ENCODE results near the gene SEC14L1. TPM values are rescaled to one million over a fixed set of nuclear protein-coding genes. Genes with fewer than 3 reads are reported as not detected.

Gene SEC14L1
- total and polyA plus RNA-seq, 2 of the 8 experiments (the other 6 are each of a cell fraction or from before 2014, with no cell fraction given) = 27.2 to 74.4 TPM

DNA sequence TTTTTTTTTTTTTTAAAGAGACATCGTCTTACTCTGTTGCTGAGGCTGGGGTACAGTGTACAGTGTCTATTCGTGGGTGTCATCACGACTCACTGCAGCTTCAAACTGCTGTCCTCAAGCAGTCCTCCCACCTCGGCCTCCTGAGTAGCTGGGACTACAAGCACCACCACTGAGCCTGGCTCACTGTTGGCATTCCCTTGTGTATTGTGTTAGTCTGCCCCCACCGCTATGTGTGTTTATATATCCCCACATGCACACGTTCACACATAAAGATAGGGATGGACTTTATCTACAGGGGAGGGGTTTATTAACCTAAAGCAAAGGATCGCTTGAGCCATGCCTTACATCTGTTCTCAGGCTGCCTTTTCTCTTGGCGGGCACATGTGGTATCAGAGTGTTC, 63.8 kb downstream of the SEC14L1 start (continued):
- TF ChIP-seq, protein P1, sequence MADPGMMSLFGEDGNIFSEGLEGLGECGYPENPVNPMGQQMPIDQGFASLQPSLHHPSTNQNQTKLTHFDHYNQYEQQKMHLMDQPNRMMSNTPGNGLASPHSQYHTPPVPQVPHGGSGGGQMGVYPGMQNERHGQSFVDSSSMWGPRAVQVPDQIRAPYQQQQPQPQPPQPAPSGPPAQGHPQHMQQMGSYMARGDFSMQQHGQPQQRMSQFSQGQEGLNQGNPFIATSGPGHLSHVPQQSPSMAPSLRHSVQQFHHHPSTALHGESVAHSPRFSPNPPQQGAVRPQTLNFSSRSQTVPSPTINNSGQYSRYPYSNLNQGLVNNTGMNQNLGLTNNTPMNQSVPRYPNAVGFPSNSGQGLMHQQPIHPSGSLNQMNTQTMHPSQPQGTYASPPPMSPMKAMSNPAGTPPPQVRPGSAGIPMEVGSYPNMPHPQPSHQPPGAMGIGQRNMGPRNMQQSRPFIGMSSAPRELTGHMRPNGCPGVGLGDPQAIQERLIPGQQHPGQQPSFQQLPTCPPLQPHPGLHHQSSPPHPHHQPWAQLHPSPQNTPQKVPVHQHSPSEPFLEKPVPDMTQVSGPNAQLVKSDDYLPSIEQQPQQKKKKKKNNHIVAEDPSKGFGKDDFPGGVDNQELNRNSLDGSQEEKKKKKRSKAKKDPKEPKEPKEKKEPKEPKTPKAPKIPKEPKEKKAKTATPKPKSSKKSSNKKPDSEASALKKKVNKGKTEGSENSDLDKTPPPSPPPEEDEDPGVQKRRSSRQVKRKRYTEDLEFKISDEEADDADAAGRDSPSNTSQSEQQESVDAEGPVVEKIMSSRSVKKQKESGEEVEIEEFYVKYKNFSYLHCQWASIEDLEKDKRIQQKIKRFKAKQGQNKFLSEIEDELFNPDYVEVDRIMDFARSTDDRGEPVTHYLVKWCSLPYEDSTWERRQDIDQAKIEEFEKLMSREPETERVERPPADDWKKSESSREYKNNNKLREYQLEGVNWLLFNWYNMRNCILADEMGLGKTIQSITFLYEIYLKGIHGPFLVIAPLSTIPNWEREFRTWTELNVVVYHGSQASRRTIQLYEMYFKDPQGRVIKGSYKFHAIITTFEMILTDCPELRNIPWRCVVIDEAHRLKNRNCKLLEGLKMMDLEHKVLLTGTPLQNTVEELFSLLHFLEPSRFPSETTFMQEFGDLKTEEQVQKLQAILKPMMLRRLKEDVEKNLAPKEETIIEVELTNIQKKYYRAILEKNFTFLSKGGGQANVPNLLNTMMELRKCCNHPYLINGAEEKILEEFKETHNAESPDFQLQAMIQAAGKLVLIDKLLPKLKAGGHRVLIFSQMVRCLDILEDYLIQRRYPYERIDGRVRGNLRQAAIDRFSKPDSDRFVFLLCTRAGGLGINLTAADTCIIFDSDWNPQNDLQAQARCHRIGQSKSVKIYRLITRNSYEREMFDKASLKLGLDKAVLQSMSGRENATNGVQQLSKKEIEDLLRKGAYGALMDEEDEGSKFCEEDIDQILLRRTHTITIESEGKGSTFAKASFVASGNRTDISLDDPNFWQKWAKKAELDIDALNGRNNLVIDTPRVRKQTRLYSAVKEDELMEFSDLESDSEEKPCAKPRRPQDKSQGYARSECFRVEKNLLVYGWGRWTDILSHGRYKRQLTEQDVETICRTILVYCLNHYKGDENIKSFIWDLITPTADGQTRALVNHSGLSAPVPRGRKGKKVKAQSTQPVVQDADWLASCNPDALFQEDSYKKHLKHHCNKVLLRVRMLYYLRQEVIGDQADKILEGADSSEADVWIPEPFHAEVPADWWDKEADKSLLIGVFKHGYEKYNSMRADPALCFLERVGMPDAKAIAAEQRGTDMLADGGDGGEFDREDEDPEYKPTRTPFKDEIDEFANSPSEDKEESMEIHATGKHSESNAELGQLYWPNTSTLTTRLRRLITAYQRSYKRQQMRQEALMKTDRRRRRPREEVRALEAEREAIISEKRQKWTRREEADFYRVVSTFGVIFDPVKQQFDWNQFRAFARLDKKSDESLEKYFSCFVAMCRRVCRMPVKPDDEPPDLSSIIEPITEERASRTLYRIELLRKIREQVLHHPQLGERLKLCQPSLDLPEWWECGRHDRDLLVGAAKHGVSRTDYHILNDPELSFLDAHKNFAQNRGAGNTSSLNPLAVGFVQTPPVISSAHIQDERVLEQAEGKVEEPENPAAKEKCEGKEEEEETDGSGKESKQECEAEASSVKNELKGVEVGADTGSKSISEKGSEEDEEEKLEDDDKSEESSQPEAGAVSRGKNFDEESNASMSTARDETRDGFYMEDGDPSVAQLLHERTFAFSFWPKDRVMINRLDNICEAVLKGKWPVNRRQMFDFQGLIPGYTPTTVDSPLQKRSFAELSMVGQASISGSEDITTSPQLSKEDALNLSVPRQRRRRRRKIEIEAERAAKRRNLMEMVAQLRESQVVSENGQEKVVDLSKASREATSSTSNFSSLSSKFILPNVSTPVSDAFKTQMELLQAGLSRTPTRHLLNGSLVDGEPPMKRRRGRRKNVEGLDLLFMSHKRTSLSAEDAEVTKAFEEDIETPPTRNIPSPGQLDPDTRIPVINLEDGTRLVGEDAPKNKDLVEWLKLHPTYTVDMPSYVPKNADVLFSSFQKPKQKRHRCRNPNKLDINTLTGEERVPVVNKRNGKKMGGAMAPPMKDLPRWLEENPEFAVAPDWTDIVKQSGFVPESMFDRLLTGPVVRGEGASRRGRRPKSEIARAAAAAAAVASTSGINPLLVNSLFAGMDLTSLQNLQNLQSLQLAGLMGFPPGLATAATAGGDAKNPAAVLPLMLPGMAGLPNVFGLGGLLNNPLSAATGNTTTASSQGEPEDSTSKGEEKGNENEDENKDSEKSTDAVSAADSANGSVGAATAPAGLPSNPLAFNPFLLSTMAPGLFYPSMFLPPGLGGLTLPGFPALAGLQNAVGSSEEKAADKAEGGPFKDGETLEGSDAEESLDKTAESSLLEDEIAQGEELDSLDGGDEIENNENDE (IDR thresholded peaks at IDR 0.05; ENCODE audit: insufficient replicate concordance, low read length) = no peak
- no peak for TF ChIP-seq KDM4A (IDR thresholded peaks at IDR 0.05; ENCODE audit: low read depth, low read length, severe bottlenecking)
- no peak for TF ChIP-seq SIX5 (IDR thresholded peaks at IDR 0.05; ENCODE audit: low read depth, low read length)
